H1 (cell line): ENCODE results near the gene PLAC1. TPM values are rescaled to one million over a fixed set of nuclear protein-coding genes. Genes with fewer than 3 reads are reported as not detected.

Experiments
- CBX8 ChIP-seq: fragments of 300-800, 300-1000 bp; sonication (generic); IDR thresholded peaks from 2 replicates; pipeline ENCODE4 v1.7.1; 2016; ENCODE audit warnings: low read depth, low read length, borderline replicate concordance
- JUND ChIP-seq: IDR thresholded peaks from 2 replicates; pipeline ENCODE4 v1.6.1; 2011; ENCODE audit warnings: mild to moderate bottlenecking, improper control_type of control experiment, low read length
- RBBP5 ChIP-seq: IDR thresholded peaks from 2 replicates; pipeline ENCODE4 v1.7.1; 2012; ENCODE audit warnings: low read depth, mild to moderate bottlenecking, inconsistent platforms, low read length, moderate library complexity, borderline replicate concordance
- RNF2 ChIP-seq: fragments of 200-900, 300-1000 bp; sonication (generic); IDR thresholded peaks from 2 replicates; pipeline ENCODE4 v1.7.1; 2016; ENCODE audit warnings: borderline replicate concordance, low read depth, mild to moderate bottlenecking, antibody characterized with exemption, low read length; ENCODE audit not compliant: poor library complexity, severe bottlenecking; ENCODE audit errors: missing control alignments
- SIN3A ChIP-seq, 2 experiments: IDR thresholded peaks in 1 of 2; conservative IDR thresholded peaks in 1 of 2; 2 replicates each; pipeline ENCODE4 v1.6.1; 2011 to 2012; ENCODE audit warnings: low read length in 2 of 2, improper control_type of control experiment in 1 of 2, low read depth in 1 of 2, mild to moderate bottlenecking in 1 of 2
- SIX5 ChIP-seq: IDR thresholded peaks from 2 replicates; pipeline ENCODE4 v1.6.1; 2011; ENCODE audit warnings: mild to moderate bottlenecking, low read depth, low read length
- SRF ChIP-seq: IDR thresholded peaks from 2 replicates; pipeline ENCODE4 v1.6.1; 2011; ENCODE audit warnings: mild to moderate bottlenecking, low read depth, low read length, moderate library complexity
- polyA plus RNA-seq, 7 experiments: library from polyadenylated mRNA; depleted of rRNA in 3 of 7; stranded (reverse) in 5 of 7; unstranded in 2 of 7; fragments of >200 nt in 5 of 7; fragments of 200-250 nt in 2 of 7; gene quantifications; 1 replicate in 5 of 7; 2 replicates in 1 of 7; 4 replicates in 1 of 7; pipeline versions ENCODE4 v1.2.1 to v1.2.3, GENCODE V29; 2011 to 2013; ENCODE audit warnings: missing spikeins in 2 of 7, mixed read lengths in 2 of 7
- total RNA-seq: library from RNA; stranded (reverse); fragmentation: NEBNext Ultra II Directional; extraction: Animal tissue kit (Norgen Biotek cat#: 25700); gene quantifications from 2 replicates; pipeline ENCODE4 v1.2.1, GENCODE V29; 2021
- TF ChIP-seq, protein P1 (sequence below): fragments of 300-600 bp; sonication (generic); IDR thresholded peaks from 2 replicates; pipeline ENCODE4 v1.7.1; 2012; ENCODE audit warnings: low read length, moderate library complexity, mild to moderate bottlenecking, inconsistent platforms; ENCODE audit not compliant: insufficient replicate concordance
- TF ChIP-seq, protein P2 (sequence below): IDR thresholded peaks from 2 replicates; pipeline ENCODE4 v1.6.1; 2012; ENCODE audit warnings: low read length, inconsistent platforms

PLAC1 gene
- total and polyA plus RNA-seq, 2 of the 8 experiments (the other 6 are each of a cell fraction or from before 2014, with no cell fraction given), result 1.8 TPM; not detected in 1

DNA sequence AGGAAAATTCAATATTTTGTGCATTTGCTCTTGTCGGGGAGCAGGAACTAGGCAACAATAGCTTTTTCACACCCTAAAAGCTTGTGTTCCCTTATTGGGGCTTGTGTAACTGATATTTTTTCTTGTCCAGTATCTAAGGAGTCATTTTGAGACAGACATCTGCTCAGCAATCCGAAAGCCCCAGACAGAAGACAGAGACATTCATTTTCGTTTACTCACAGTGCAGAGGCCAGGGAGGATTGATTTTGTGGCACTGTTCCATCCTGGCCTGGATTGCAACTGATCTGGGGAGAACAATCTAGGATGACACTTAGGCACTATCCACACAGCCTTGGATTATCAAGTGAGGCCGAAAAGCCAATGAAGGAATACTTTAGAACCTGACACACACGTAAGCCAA lies 27.4 kb upstream of the PLAC1 start (continued):
- TF ChIP-seq, protein P1, sequence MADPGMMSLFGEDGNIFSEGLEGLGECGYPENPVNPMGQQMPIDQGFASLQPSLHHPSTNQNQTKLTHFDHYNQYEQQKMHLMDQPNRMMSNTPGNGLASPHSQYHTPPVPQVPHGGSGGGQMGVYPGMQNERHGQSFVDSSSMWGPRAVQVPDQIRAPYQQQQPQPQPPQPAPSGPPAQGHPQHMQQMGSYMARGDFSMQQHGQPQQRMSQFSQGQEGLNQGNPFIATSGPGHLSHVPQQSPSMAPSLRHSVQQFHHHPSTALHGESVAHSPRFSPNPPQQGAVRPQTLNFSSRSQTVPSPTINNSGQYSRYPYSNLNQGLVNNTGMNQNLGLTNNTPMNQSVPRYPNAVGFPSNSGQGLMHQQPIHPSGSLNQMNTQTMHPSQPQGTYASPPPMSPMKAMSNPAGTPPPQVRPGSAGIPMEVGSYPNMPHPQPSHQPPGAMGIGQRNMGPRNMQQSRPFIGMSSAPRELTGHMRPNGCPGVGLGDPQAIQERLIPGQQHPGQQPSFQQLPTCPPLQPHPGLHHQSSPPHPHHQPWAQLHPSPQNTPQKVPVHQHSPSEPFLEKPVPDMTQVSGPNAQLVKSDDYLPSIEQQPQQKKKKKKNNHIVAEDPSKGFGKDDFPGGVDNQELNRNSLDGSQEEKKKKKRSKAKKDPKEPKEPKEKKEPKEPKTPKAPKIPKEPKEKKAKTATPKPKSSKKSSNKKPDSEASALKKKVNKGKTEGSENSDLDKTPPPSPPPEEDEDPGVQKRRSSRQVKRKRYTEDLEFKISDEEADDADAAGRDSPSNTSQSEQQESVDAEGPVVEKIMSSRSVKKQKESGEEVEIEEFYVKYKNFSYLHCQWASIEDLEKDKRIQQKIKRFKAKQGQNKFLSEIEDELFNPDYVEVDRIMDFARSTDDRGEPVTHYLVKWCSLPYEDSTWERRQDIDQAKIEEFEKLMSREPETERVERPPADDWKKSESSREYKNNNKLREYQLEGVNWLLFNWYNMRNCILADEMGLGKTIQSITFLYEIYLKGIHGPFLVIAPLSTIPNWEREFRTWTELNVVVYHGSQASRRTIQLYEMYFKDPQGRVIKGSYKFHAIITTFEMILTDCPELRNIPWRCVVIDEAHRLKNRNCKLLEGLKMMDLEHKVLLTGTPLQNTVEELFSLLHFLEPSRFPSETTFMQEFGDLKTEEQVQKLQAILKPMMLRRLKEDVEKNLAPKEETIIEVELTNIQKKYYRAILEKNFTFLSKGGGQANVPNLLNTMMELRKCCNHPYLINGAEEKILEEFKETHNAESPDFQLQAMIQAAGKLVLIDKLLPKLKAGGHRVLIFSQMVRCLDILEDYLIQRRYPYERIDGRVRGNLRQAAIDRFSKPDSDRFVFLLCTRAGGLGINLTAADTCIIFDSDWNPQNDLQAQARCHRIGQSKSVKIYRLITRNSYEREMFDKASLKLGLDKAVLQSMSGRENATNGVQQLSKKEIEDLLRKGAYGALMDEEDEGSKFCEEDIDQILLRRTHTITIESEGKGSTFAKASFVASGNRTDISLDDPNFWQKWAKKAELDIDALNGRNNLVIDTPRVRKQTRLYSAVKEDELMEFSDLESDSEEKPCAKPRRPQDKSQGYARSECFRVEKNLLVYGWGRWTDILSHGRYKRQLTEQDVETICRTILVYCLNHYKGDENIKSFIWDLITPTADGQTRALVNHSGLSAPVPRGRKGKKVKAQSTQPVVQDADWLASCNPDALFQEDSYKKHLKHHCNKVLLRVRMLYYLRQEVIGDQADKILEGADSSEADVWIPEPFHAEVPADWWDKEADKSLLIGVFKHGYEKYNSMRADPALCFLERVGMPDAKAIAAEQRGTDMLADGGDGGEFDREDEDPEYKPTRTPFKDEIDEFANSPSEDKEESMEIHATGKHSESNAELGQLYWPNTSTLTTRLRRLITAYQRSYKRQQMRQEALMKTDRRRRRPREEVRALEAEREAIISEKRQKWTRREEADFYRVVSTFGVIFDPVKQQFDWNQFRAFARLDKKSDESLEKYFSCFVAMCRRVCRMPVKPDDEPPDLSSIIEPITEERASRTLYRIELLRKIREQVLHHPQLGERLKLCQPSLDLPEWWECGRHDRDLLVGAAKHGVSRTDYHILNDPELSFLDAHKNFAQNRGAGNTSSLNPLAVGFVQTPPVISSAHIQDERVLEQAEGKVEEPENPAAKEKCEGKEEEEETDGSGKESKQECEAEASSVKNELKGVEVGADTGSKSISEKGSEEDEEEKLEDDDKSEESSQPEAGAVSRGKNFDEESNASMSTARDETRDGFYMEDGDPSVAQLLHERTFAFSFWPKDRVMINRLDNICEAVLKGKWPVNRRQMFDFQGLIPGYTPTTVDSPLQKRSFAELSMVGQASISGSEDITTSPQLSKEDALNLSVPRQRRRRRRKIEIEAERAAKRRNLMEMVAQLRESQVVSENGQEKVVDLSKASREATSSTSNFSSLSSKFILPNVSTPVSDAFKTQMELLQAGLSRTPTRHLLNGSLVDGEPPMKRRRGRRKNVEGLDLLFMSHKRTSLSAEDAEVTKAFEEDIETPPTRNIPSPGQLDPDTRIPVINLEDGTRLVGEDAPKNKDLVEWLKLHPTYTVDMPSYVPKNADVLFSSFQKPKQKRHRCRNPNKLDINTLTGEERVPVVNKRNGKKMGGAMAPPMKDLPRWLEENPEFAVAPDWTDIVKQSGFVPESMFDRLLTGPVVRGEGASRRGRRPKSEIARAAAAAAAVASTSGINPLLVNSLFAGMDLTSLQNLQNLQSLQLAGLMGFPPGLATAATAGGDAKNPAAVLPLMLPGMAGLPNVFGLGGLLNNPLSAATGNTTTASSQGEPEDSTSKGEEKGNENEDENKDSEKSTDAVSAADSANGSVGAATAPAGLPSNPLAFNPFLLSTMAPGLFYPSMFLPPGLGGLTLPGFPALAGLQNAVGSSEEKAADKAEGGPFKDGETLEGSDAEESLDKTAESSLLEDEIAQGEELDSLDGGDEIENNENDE, result no peak
- TF ChIP-seq SIX5 (no peak), SIN3A (conservative IDR thresholded peaks at IDR 0.05 in 1 of 2, IDR thresholded peaks at IDR 0.05 in 1 of 2; ENCODE audit: low read depth in 1 of 2, low read length in 2 of 2) (no peak), RBBP5 (no peak), CBX8 (no peak), JUND (no peak), SRF (no peak), RNF2 (no peak)
- TF ChIP-seq, protein P2, sequence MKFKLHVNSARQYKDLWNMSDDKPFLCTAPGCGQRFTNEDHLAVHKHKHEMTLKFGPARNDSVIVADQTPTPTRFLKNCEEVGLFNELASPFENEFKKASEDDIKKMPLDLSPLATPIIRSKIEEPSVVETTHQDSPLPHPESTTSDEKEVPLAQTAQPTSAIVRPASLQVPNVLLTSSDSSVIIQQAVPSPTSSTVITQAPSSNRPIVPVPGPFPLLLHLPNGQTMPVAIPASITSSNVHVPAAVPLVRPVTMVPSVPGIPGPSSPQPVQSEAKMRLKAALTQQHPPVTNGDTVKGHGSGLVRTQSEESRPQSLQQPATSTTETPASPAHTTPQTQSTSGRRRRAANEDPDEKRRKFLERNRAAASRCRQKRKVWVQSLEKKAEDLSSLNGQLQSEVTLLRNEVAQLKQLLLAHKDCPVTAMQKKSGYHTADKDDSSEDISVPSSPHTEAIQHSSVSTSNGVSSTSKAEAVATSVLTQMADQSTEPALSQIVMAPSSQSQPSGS, result no peak
